SK-N-SH treated with all-trans-retinoic acid at 6 μM for 48 hours (cell line): ENCODE results near the gene KCTD20.

ENCODE experiments used
- CSDC2 ChIP-seq: fragments of 250-450 bp; sonication (Bioruptor Pico); IDR thresholded peaks from 2 replicates; pipeline ENCODE4 v1.5.0; 2020; ENCODE audit warnings: mild to moderate bottlenecking, moderate library complexity
- ESRRG ChIP-seq: fragments of 250-450 bp; sonication (Bioruptor Pico); IDR thresholded peaks from 2 replicates; pipeline ENCODE4 v1.6.1; 2021; ENCODE audit warnings: mild to moderate bottlenecking
- ZFP30 ChIP-seq: fragments of 450-650 bp; formaldehyde crosslinking; IDR thresholded peaks from 2 replicates; pipeline ENCODE4 v1.5.0; 2022; ENCODE audit warnings: mild to moderate bottlenecking, moderate library complexity
- ZNF8 ChIP-seq: fragments of 450-650 bp; formaldehyde crosslinking; IDR thresholded peaks from 2 replicates; pipeline ENCODE4 v1.5.0; 2020; ENCODE audit warnings: mild to moderate bottlenecking, moderate library complexity
- TF ChIP-seq, protein P1 (sequence below): fragments of 250-450 bp; sonication (Bioruptor Pico); IDR thresholded peaks from 2 replicates; pipeline ENCODE4 v1.8.0; 2020; ENCODE audit warnings: mild to moderate bottlenecking, moderate library complexity, borderline replicate concordance

DNA sequence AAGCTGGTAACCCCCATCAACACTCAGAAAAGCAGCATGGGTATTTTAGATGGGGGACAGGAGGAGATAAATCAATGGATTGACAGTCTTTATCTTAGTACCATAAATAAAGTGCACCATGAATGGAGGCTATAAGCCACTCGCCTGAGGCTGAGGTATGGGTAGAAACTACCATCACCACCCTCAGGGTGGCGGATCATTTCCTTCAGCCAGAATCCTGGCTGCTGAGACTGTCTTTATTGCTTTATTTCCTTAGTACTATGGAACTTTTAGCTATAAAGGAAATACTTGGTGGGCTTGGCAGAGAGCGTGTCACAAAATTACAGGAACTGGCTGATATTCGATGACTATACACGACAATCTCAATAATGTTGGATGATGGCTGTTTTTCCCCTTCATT is 52.3 kb downstream of the KCTD20 start:
- TF ChIP-seq, protein P1, sequence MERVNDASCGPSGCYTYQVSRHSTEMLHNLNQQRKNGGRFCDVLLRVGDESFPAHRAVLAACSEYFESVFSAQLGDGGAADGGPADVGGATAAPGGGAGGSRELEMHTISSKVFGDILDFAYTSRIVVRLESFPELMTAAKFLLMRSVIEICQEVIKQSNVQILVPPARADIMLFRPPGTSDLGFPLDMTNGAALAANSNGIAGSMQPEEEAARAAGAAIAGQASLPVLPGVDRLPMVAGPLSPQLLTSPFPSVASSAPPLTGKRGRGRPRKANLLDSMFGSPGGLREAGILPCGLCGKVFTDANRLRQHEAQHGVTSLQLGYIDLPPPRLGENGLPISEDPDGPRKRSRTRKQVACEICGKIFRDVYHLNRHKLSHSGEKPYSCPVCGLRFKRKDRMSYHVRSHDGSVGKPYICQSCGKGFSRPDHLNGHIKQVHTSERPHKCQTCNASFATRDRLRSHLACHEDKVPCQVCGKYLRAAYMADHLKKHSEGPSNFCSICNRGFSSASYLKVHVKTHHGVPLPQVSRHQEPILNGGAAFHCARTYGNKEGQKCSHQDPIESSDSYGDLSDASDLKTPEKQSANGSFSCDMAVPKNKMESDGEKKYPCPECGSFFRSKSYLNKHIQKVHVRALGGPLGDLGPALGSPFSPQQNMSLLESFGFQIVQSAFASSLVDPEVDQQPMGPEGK (CRISPR knock-in tag) = no peak
- no peak for TF ChIP-seq ZNF8 (CRISPR knock-in tag)
- no peak for TF ChIP-seq ZFP30 (CRISPR knock-in tag)
- no peak for TF ChIP-seq ESRRG (CRISPR knock-in tag)
- TF ChIP-seq CSDC2 (CRISPR knock-in tag) = no peak
